Spleen (tissue), 11 donors: ENCODE measurements around the gene BOLL. TPM values are rescaled to one million over a fixed set of nuclear protein-coding genes. Genes with fewer than 3 reads are reported as not detected.

ENCODE experiments used
- DNase-seq: peaks from one replicate; pipeline ENCODE4 v3.0.0-alpha.2; 2020
- H3K27ac ChIP-seq, 8 donors: fragments of 200-600 bp; sonication (generic) in 7 of 8; 1 replicate in 4 of 8; 2 replicates in 4 of 8; pipeline versions ENCODE4 v1.5.0 to v1.8.0; 2016 to 2021; ENCODE audit warnings: inconsistent platforms in 4 of 8, mild to moderate bottlenecking in 4 of 8, moderate library complexity in 1 of 8
- H3K27me3 ChIP-seq, 7 donors: fragments of 200-600 bp; sonication (generic) in 6 of 7; replicated peaks in 1 of 7; 1 replicate in 4 of 7; 2 replicates in 3 of 7; pipeline versions ENCODE4 v1.5.0 to v1.8.0; 2016 to 2021; ENCODE audit warnings: inconsistent platforms in 3 of 7, mild to moderate bottlenecking in 1 of 7
- H3K36me3 ChIP-seq, 6 donors: fragments of 200-600 bp; sonication (generic) in 5 of 6; 1 replicate in 4 of 6; 2 replicates in 2 of 6; pipeline versions ENCODE4 v1.5.0 to v1.8.0; 2016 to 2021; ENCODE audit warnings: inconsistent platforms in 2 of 6
- H3K4me1 ChIP-seq, 6 donors: fragments of 200-600 bp; sonication (generic) in 5 of 6; 1 replicate in 3 of 6; 2 replicates in 3 of 6; pipeline versions ENCODE4 v1.5.0 to v1.8.0; 2016 to 2021; ENCODE audit warnings: inconsistent platforms in 3 of 6
- H3K4me3 ChIP-seq, 8 donors: fragments of 200-600 bp; sonication (generic) in 7 of 8; 1 replicate in 4 of 8; 2 replicates in 4 of 8; pipeline versions ENCODE4 v1.5.0 to v1.8.0; 2016 to 2021; ENCODE audit warnings: inconsistent platforms in 4 of 8, mild to moderate bottlenecking in 4 of 8, moderate library complexity in 2 of 8
- H3K9me3 ChIP-seq, 8 donors: fragments of 200-600 bp; sonication (generic) in 7 of 8; 1 replicate in 4 of 8; 2 replicates in 4 of 8; pipeline versions ENCODE4 v1.5.0 to v1.8.0; 2016 to 2021; ENCODE audit warnings: inconsistent platforms in 4 of 8
- CTCF ChIP-seq, 11 experiments: fragments of 200-600 bp in 7 of 11; fragments of 450-650 bp in 4 of 11; sonication (generic) in 4 of 11; IDR thresholded peaks in 8 of 11; conservative IDR thresholded peaks in 3 of 11; 1 replicate in 7 of 11; 2 replicates in 4 of 11; pipeline versions ENCODE4 v1.4.0 to v1.8.0; 2016 to 2021; ENCODE audit warnings: antibody characterized with exemption in 11 of 11, inconsistent platforms in 4 of 11, mild to moderate bottlenecking in 1 of 11
- POLR2A ChIP-seq, 3 donors: fragments of 450-650 bp; IDR thresholded peaks; one replicate each; pipeline ENCODE4 v1.5.1; 2017; ENCODE audit warnings: antibody characterized with exemption in 3 of 3, mild to moderate bottlenecking in 1 of 3
- POLR2AphosphoS5 ChIP-seq, 3 donors: sonication (generic); formaldehyde crosslinking; IDR thresholded peaks; one replicate each; pipeline ENCODE4 v1.5.1; 2017; ENCODE audit warnings: antibody characterized with exemption in 3 of 3
- WGBS, 5 donors: extraction: QIAGEN DNeasy Blood & Tissue Kit in 3 of 5; methylation state at CpG; one replicate each; pipeline versions ENCODE4 v1.1.5 to v1.1.7; 2013 to 2018; 5-methylcytosine and 5-hydroxymethylcytosine counted together
- intact Hi-C: fragments of 100-400 bp; cut with DNase I; formaldehyde crosslinking; loops from one replicate; pipeline ENCODE4 v1.15.0; 2023; ENCODE audit warnings: low total_unique reads
- polyA plus RNA-seq, 3 donors: library from polyadenylated mRNA; stranded (reverse); fragments of 200-250 nt; gene quantifications; one replicate each; pipeline ENCODE4 v1.2.1, GENCODE V29; 2013
- total RNA-seq, 7 donors: library from RNA; depleted of rRNA in 3 of 7; stranded (reverse); fragments of >200 nt in 3 of 7; fragmentation: NEBNext Ultra II Directional in 4 of 7; extraction: Animal tissue kit (Norgen Biotek cat#: 25700) in 4 of 7; gene quantifications; one replicate each; pipeline versions ENCODE4 v1.1.0 to v1.2.1, GENCODE V29; 2016 to 2021
- donor health status: healthy with polysubstance abuse.
- donor health status: DM: no; HTN: no; CAD: no; lungs with moderate emphysema.
- donor health status: DM: no; HTN: no; CAD: no.
- donor health status: Bipolar disorder and iron deficiency.
- donor health status: healthy.
- donor health status: DM: no; HTN: no; CAD: no.
- donor health status: DM: yes; HTN: yes; CAD: no.

BOLL gene
- total and polyA plus RNA-seq, 10 donors, result not detected

GRCh38 chr2:197782126-197782525, 3.0 kb downstream of the BOLL start:
- no peak overlapping the region for H3K27ac ChIP-seq
- H3K9me3 ChIP-seq, result no peaks in the 10 kb centered on the region
- peaks cover 0 to 26% (median 18%) of the 10 kb centered on the region in 7 donors for H3K27me3 ChIP-seq
- no peak overlapping the region for H3K4me3 ChIP-seq
- H3K36me3 ChIP-seq, result no peaks in the 10 kb centered on the region
- intact Hi-C loops, result no loop called here
- TF ChIP-seq CTCF (IDR thresholded peaks at IDR 0.05 in 8 of 11, conservative IDR thresholded peaks at IDR 0.05 in 3 of 11), result no peak
- TF ChIP-seq POLR2AphosphoS5 (IDR thresholded peaks at IDR 0.05), result no peak
- no peak for TF ChIP-seq POLR2A (IDR thresholded peaks at IDR 0.05)
- H3K4me1 ChIP-seq, result peaks cover 0 to 14% (median 11%) of the 10 kb centered on the region in 6 donors
- 10 to 28% (median 17%) methylated on average over 1 of the region's 1 CpG for WGBS, 5 donors
- DNase-seq, result no peak

- Histone ChIP-seq H3K4me1 (no peaks in the 10 kb centered on the region), H3K9me3 (no peaks in the 10 kb centered on the region), H3K27ac (no peak overlapping the region), H3K4me3 (no peak overlapping the region), H3K27me3 (no peaks in the 10 kb centered on the region), H3K36me3 (no peaks in the 10 kb centered on the region)
- no peak for DNase-seq
- intact Hi-C loops, result loop anchor here (5.0 kb wide), 1 partner anchor 72 kb away; the partner anchor contains the start of gene MARS2
- TF ChIP-seq POLR2A (IDR thresholded peaks at IDR 0.05) (no peak), POLR2AphosphoS5 (IDR thresholded peaks at IDR 0.05) (no peak), CTCF (IDR thresholded peaks at IDR 0.05 in 8 of 11, conservative IDR thresholded peaks at IDR 0.05 in 3 of 11) (no peak)
Observed at GRCh38 chr2:197779261-197779660, 5.9 kb downstream of the BOLL start.

GRCh38 chr2:197777823-197778407, 7.2 kb downstream of the BOLL start:
- Histone ChIP-seq H3K4me3 (no peak overlapping the region), H3K9me3 (no peaks in the 10 kb centered on the region), H3K36me3 (no peaks in the 10 kb centered on the region), H3K27me3 (no peaks in the 10 kb centered on the region), H3K4me1 (no peaks in the 10 kb centered on the region), H3K27ac (no peak overlapping the region)
- WGBS, 5 donors, result 26 to 36% (median 29%) methylated on average over 4 of the region's 4 CpGs
- TF ChIP-seq CTCF (IDR thresholded peaks at IDR 0.05 in 8 of 11, conservative IDR thresholded peaks at IDR 0.05 in 3 of 11) (peak; percentile 22 to 76 (median 66)), POLR2A (IDR thresholded peaks at IDR 0.05) (no peak)
- intact Hi-C loops, result loop anchor here (5.0 kb wide), 1 partner anchor 71 kb away; the partner anchor contains the start of gene MARS2
- no peak for DNase-seq

GRCh38 chr2:197760293-197760657, 24.8 kb downstream of the BOLL start:
- intact Hi-C loops, result no loop called here
- peaks cover 0 to 33% (median 27%) of the 10 kb centered on the region in 8 donors for H3K9me3 ChIP-seq
- DNase-seq, result no peak
- no peaks in the 10 kb centered on the region for H3K4me1 ChIP-seq
- 85 to 100% (median 88%) methylated on average over 1 to 3 of the region's 3 CpGs for WGBS, 5 donors
- no peak overlapping the region for H3K4me3 ChIP-seq
- H3K36me3 ChIP-seq, result no peaks in the 10 kb centered on the region
- no peak overlapping the region for H3K27ac ChIP-seq
- no peaks in the 10 kb centered on the region for H3K27me3 ChIP-seq
- no peak for TF ChIP-seq POLR2AphosphoS5 (IDR thresholded peaks at IDR 0.05)
- no peak for TF ChIP-seq POLR2A (IDR thresholded peaks at IDR 0.05)
- no peak for TF ChIP-seq CTCF (IDR thresholded peaks at IDR 0.05 in 8 of 11, conservative IDR thresholded peaks at IDR 0.05 in 3 of 11)
